GM10266 (cell line): ENCODE data around the gene RNU6-9.

Source experiments
- DNase-seq: peaks from one replicate; pipeline ENCODE4 v3.0.0; 2012; ENCODE audit errors: extremely low spot score
- CTCF ChIP-seq: IDR thresholded peaks from 2 replicates; pipeline ENCODE4 v1.5.1; 2012; ENCODE audit warnings: mild to moderate bottlenecking, low read depth; ENCODE audit not compliant: control insufficient read depth, insufficient read depth; ENCODE audit errors: missing control alignments

The RNU6-9 gene

GRCh38 chr19:870963-871401, 22.3 kb upstream of the RNU6-9 start:
- DNase-seq: no peak
- no peak for TF ChIP-seq CTCF

DNA sequence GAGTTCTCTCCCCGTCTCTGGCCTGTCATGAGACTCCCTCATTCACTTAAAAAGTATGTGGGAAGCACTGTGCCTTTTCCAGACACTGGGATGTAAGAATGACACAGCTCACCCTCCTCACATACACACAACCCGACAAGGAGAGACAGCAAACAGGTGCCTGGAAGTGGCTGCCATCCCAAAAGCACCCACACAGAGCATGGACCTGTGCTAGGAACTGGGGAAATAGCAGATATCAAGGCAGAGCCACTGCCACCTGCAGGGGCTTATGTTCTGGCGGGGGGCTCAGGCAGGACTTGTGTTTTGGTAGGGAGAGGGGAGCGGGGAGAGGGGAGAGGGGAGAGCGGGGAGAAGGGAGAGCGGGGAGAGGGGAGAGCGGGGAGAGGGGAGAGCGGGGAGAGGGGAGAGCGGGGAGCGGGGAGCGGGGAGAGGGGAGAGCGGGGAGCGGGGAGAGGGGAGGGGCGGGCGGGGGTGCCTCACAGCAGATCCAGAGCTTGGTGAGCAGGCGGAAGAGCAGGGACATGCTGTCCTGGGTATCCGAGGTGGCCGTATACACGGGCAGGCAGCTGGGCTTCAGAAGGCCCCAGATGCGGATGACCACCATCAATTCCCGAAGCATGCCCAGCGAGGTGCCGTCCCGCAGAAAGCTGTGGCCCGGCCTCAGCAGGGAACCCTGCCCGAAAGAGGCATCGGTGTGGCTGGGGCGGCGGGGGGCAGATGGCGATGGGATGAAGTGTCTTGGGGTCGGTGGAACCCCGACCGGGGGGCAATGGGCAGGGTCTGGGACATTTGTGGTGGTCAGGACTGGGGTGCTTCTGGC, 21.6 kb upstream of the RNU6-9 start:
- no peak for TF ChIP-seq CTCF
- no peak for DNase-seq

GRCh38 chr19:872266-872951, 20.9 kb upstream of the RNU6-9 start:
- DNase-seq: peak; percentile 95
- TF ChIP-seq CTCF: no peak

GRCh38 chr19:873084-873483, 20.2 kb upstream of the RNU6-9 start:
- peak; percentile 91 for DNase-seq
- TF ChIP-seq CTCF: no peak

DNA sequence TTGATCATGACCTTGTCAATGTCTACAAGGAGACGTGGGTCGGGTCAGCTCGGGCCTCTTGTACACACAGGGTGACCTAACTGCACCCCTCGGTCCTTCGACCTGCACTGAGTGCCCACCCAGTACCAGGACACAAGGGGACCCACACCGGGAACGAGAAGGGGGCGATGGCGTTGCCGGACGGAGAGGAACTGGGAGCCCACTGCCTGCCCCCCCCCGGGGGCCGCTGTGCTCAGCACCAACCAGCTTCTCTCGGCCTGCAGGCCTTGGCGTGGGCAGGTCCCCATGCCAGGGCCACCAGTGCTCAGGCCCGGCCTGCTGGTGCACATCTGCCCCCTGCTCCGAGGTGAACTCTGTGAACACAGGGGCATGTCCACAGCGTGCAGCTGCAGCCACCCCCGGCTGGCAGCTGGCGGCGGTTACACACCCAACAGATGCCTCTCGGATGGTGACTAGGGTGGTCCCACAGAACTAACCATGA, 19.7 kb upstream of the RNU6-9 start:
- no peak for DNase-seq
- no peak for TF ChIP-seq CTCF

DNA sequence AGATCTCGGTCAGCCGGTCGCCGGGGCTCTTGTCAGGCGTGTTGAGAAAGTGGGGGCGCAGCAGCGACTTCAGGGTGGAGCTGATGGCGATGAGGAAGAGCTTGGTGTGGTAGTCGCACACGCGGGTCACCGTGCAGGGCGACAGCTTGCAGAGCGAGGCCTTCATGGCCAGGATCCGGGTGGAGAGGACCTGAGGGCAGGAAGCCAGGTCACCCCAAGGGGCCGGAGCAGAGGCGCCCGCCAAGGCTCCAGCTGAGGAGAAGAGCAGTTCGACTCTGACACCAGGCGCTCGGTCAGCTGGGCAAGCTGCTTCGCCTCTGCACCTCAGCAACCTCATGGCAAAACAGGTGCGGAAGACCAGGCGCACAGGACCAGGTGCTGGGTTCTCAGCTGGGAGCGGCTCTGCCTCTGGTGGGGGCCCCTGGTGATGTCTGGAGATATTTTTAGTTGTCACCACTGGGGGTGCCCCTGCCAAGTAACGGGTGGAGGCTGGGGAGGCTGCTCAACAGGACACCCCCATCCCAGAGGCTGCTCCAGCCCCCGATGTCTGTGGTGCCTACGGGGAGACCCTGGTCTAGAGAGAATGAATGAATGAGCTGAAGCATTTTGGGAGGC, 17.9 kb upstream of the RNU6-9 start:
- DNase-seq: no peak
- no peak for TF ChIP-seq CTCF
